SJCRH30 (cell line): Measurements from ENCODE around the gene ABLIM1. TPM values are rescaled to one million over a fixed set of nuclear protein-coding genes. Genes with fewer than 3 reads are reported as not detected.

Experiments used
- DNase-seq, 2 experiments: peaks; one replicate each; pipeline ENCODE4 v3.0.0-alpha.2; 2015 to 2020
- H3K27ac ChIP-seq: fragments of 250-450 bp; sonication (Bioruptor Pico); 2 replicates; pipeline ENCODE4 v1.5.1; 2020; ENCODE audit warnings: mild to moderate bottlenecking, moderate library complexity
- H3K27me3 ChIP-seq: fragments of 250-450 bp; sonication (Bioruptor Pico); 2 replicates; pipeline ENCODE4 v1.5.1; 2020; ENCODE audit warnings: mild to moderate bottlenecking, moderate library complexity
- H3K36me3 ChIP-seq: fragments of 250-450 bp; sonication (Bioruptor Pico); 2 replicates; pipeline ENCODE4 v1.5.1; 2020; ENCODE audit warnings: mild to moderate bottlenecking, moderate library complexity
- H3K4me1 ChIP-seq: fragments of 250-450 bp; sonication (Bioruptor Pico); 2 replicates; pipeline ENCODE4 v1.5.1; 2020; ENCODE audit warnings: mild to moderate bottlenecking, moderate library complexity
- H3K4me3 ChIP-seq: fragments of 250-450 bp; sonication (Bioruptor Pico); 2 replicates; pipeline ENCODE4 v1.5.1; 2020; ENCODE audit warnings: mild to moderate bottlenecking, moderate library complexity
- H3K9me3 ChIP-seq: fragments of 250-450 bp; sonication (Bioruptor Pico); replicated peaks from 2 replicates; pipeline ENCODE4 v1.5.1; 2020; ENCODE audit warnings: mild to moderate bottlenecking, moderate library complexity
- total RNA-seq: library from RNA; depleted of rRNA; stranded (reverse); fragments of >200 nt; shearing (Covaris generic); gene quantifications from 2 replicates; pipeline ENCODE4 v1.2.3, GENCODE V29; 2014

ABLIM1 gene
- total RNA-seq, 1 experiment from 2014 or later, result 23.9 TPM

DNA sequence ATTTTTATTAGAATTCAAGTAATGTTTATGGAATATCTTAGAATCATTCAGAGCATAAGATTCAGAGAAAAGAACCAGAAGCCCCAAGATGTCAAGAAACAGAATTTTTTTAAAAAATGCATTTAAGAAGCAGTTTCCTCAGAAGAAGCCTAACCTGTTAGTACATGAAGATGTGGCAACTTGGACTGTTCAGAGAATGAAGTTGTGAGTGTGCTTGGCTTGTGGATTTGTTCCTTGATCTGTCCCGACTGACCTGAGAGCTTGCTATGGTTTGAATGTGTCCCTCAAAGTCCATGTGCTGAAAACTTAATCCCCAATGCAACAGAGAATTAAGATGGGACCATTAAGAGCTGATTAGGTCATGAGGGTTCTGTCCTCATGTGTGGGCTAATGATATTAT is 240.0 kb downstream of the ABLIM1 start:
- H3K4me3 ChIP-seq, result no peak overlapping the region
- H3K27me3 ChIP-seq, result 0 out of 2 replicates have a peak, but pooled peaks cover 3% of the 10 kb centered on the region
- H3K9me3 ChIP-seq, result no peaks in the 10 kb centered on the region
- no peaks in the 10 kb centered on the region for H3K36me3 ChIP-seq
- H3K4me1 ChIP-seq, result no peaks in the 10 kb centered on the region
- no peak for DNase-seq
- no peak overlapping the region for H3K27ac ChIP-seq

DNA sequence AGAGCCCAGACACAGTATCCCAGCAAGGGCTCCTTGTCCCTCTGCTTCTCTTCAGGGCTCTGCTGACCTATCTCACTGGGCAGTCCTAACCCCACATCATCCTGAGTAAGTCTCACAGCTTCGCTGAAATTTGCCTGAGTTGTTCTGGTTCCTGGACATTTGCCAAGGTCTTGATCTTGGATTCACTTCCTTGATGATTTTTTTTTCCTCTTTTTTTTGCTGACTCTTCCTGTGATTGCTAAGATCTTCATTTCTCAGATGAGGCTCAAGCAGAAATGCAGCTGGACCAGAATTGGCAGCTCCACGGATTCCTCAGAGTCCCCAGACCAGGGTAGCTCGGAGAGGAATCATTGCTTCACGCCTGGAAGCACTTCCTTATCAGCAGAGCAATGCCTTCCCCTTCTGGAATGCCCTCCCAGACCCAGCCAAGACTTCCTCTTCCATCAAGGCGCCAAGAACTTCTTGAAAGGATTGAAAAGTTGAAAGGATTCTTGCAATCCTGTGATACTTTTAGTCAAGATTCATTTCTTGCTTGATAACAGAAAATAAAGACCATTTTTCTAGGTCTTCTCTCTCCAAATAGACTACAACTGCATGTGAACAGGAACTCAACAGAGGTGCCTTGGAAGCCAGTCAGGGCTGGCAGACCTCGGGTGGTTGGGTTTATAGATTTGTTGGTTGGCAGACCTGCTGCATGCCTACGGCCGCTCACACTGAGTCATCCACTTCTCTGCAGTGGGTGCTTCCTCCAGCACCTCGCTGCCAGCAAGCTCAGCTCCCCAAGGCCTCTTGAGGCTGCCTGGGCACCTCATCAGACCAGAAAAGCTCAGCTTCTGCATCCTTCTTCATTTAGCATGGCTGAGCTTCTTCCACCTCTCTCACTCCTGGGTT is 244.9 kb downstream of the ABLIM1 start:
- H3K36me3 ChIP-seq, result no peaks in the 10 kb centered on the region
- DNase-seq, result no peak

DNA sequence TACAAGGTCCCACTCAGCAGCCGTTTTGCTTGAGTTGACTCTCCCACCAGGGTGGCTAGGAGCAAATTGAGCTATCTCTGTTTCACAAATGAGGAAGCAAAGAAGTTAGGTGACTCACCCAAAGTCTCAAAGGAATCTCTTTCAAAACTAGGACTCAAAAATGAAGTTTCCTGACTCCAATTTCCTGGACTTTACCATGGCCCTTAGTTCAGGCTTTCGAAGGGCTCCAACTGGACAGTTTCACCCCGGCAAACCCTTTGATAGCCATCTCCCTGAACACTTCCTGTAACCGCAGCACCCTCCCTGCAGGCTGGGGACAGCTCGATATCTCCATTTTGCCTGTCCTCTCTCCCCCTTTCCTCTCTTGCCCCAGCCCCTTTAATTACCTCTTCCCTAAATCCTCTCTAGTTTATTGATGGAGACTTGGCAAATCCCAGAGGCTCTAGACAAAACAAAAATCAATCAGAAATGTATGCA is 249.1 kb downstream of the ABLIM1 start:
- Histone ChIP-seq H3K36me3 (no peaks in the 10 kb centered on the region), H3K27me3 (no peaks in the 10 kb centered on the region; the same call in 1 of the 2 replicates), H3K4me3 (no peak overlapping the region), H3K9me3 (no peaks in the 10 kb centered on the region), H3K4me1 (no peaks in the 10 kb centered on the region), H3K27ac (no peak overlapping the region)
- DNase-seq, result no peak

More for the DNA sequence above, 244.9 kb downstream of the ABLIM1 start:
- Histone ChIP-seq H3K4me3 (no peak overlapping the region), H3K4me1 (no peaks in the 10 kb centered on the region), H3K9me3 (no peaks in the 10 kb centered on the region), H3K27ac (no peak overlapping the region), H3K27me3 (no peaks in the 10 kb centered on the region)

DNA sequence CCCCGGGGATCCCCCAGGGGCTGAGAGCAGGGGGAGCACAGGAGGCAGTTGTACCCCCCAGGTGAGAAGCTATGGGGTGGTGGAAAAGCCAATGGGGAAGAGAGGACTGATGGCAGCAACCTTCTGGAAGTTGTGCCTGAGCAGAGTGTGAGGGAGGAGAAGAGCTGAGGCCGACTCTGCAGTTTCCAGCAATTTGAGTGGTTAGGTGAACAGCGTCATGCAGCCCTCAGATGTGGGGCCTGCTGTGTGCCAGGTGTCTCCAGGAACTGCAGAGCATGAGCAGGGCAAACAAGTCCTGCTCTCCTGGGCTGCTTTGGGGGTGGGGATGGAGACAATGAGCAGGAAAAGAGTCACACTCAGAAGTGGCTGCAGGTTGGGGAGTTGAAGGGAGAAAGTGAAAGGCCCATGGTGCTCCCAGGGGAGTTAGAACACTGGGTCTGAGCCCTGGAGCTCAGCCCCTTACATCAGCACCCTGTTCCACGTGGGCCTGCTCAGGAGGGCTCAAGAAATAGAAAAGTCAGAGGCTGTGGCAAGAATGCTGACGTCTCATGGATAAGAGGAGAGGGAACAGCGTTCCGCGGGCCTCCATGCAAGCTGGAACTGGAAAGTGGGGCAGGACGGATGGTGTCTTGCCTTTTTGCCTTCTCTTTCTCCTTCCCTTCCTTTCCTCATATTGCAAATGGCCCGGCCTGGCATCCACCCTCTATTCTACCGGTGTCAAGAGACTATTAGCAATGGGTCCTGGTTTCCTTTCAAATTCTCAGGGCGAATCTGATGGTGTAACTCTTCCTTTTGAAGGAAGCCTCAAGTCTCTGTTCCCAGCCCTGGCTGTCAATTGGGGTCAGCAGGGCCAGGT is 249.7 kb downstream of the ABLIM1 start:
- H3K36me3 ChIP-seq, result no peaks in the 10 kb centered on the region
- no peaks in the 10 kb centered on the region for H3K4me1 ChIP-seq
- H3K27ac ChIP-seq, result no peak overlapping the region
- H3K9me3 ChIP-seq, result no peaks in the 10 kb centered on the region
- no peak for DNase-seq
- H3K4me3 ChIP-seq, result no peak overlapping the region
- no peaks in the 10 kb centered on the region; the same call in 1 of the 2 replicates for H3K27me3 ChIP-seq

DNA sequence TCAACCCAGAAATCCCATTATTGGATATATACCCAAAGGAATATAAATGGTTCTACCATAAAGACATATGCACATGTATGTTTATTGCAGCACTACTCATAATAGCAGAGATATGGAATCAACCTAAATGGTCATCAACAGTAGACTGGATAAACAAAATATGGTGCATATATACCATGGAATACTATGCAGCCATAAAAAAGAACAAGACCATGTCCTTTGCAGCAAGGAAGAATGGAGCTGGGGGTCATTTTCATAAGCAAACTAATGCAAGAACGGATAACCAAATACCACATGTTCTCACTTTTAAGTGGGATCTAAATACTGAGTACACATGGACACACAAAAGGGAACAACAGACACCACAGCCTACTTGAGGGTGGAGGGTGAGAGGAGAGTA is 251.6 kb downstream of the ABLIM1 start:
- no peak for DNase-seq
- Histone ChIP-seq H3K27ac (no peak overlapping the region), H3K9me3 (no peaks in the 10 kb centered on the region), H3K36me3 (no peaks in the 10 kb centered on the region), H3K4me3 (no peak overlapping the region), H3K27me3 (no peaks in the 10 kb centered on the region; the same call in 1 of the 2 replicates), H3K4me1 (peaks cover 10% of the 10 kb centered on the region)

DNA sequence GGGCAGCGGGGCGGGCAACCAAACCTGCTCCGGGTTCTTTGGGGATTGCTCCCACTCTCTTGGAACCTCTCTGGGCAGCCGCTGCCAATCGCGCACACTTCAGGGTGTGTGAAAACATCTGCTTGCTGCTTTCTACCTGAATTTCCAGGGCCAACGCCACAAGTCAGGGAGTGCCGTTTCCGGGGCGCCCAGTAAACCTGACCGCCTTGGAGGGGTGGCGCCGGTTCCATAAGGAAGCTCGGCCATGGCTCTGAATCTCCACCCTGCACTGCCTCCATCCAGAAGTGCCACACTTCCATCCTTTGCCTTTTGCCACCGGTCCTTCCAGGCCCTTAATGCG is 253.1 kb downstream of the ABLIM1 start:
- Histone ChIP-seq H3K4me1 (peaks cover 10% of the 10 kb centered on the region), H3K27ac (no peak overlapping the region), H3K27me3 (no peaks in the 10 kb centered on the region; the same call in 1 of the 2 replicates), H3K4me3 (no peak overlapping the region), H3K9me3 (no peaks in the 10 kb centered on the region), H3K36me3 (no peaks in the 10 kb centered on the region)
- no peak for DNase-seq

DNA sequence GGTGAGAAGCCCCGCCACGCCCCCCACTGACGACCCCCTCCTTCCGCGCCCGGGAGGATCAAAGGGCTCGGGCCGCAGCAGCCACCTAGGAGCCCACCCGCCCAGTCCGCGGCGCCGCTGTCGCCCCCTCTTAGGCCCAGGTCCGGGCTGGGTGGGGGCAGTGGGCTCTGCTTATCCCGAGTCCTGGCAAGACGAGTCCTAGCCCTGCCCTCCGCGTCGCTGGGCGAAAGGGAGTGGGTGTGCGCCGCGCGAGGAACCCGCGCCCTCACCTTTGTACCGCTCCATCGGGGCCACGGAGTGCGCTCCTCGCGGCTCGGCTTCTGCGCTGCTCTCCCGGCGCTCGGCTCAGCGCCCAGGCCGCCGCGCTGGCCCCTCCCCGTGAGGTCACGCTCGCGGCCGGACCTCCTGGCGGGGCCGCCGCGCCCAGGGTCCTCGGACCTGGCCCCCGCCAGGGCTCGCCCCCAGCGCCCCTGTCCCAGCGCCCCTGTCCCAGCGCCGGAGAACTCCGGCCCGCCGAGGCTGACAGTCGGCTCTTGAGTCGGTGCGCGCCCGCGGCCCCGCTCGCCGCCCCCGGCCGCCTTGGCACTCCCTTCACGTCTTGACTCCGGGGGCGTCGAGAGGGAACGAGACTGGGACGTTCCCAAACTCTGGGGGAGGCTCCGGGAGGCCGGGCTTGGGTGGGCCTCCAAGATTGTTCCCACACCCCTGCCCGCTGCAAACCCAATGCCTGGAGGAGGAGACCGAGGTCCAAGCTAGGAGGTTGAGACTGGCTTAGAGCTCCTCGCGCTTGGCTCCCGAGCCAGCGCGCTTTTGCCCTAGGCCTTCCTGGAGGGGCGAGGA is 253.7 kb downstream of the ABLIM1 start, which contains the start of gene AFAP1L2:
Gene AFAP1L2, minus strand, starts transcription at position 332 of the 840 bp plus-strand sequence. Its CDS starts 47 bp downstream, at position 285.
- no peak for DNase-seq
- Histone ChIP-seq H3K4me1 (peaks cover 10% of the 10 kb centered on the region), H3K27ac (peak within 1 kb of the TSS; percentile 27; the same call in 1 of the 2 replicates), H3K27me3 (no peaks in the 10 kb centered on the region; the same call in 1 of the 2 replicates), H3K4me3 (peak within 1 kb of the TSS; percentile 54), H3K9me3 (no peaks in the 10 kb centered on the region), H3K36me3 (no peaks in the 10 kb centered on the region)

DNA sequence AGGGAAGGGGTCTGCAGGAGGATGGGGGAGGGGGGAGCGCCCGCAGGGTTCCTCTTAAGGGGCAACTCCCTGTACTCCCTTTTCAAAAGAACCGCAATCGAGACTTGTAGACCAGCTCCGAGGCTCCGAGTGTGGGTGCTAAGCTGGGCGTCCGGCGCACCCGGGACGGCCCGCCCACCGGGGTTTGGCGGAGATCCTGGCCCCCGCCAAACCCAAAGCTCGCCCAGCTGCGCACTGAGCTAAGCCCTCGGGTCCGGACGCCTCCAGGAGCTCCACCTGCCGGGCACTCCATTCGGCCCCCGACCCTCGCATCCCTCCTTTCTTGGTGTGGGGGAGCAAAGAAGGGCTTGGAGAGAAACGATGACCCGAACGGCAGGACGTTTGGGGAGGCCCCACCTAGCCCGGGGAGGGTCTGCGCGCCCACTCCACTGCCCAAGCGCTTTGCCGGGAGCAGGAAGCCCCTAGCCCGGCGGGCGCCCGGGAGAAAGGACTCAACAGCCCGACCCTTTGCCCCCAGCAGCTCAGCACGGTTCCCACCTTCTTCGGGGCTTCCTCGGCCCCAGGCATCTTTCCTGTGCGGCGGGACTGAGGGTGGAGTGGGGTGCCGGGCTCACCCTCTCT is 254.4 kb downstream of the ABLIM1 start:
- DNase-seq, result peak; percentile 64 to 72
- peaks cover 10% of the 10 kb centered on the region for H3K4me1 ChIP-seq
- H3K27ac ChIP-seq, result peak overlapping the region; percentile 27; the same call in 1 of the 2 replicates
- no peaks in the 10 kb centered on the region for H3K9me3 ChIP-seq
- H3K36me3 ChIP-seq, result no peaks in the 10 kb centered on the region
- no peaks in the 10 kb centered on the region; the same call in 1 of the 2 replicates for H3K27me3 ChIP-seq
- peak overlapping the region; percentile 54 for H3K4me3 ChIP-seq

DNA sequence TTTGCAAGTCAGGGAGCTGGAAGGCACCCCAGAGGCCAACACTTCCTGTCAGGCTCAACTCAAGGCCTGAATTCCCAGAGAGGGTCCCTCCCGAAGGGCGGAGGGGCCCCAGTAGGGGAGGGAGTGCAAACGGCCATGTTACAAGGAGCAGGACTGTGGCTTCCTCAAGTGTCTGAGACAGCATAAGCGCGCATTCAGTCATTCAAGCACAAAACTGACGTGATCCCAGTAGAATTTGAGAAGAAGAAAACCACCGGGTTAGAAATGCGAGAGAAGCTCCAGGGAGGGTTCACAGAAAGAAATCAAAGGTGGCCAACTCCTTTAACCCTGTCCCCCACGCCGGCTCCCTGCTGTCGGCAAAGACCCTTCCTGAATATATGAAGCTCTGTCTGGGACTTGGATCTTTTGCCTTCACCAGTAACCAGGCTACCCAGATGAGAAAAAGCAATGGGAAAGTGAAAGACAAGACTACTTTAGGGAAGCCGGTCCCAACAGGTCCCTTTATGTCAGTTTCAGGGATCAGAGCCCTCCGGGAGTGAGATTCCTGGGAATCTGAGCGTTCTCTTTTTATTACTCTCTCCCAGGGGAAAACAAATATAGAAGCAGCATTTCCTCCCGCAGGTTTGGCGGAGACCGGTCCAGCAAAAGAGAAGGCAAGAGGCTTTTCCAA is 255.1 kb downstream of the ABLIM1 start:
- H3K36me3 ChIP-seq, result no peaks in the 10 kb centered on the region
- H3K9me3 ChIP-seq, result no peaks in the 10 kb centered on the region
- peak overlapping the region; percentile 54 for H3K4me3 ChIP-seq
- no peaks in the 10 kb centered on the region; the same call in 1 of the 2 replicates for H3K27me3 ChIP-seq
- H3K4me1 ChIP-seq, result peaks cover 13% of the 10 kb centered on the region
- peak overlapping the region; percentile 27; the same call in 1 of the 2 replicates for H3K27ac ChIP-seq
- DNase-seq, result no peak

DNA sequence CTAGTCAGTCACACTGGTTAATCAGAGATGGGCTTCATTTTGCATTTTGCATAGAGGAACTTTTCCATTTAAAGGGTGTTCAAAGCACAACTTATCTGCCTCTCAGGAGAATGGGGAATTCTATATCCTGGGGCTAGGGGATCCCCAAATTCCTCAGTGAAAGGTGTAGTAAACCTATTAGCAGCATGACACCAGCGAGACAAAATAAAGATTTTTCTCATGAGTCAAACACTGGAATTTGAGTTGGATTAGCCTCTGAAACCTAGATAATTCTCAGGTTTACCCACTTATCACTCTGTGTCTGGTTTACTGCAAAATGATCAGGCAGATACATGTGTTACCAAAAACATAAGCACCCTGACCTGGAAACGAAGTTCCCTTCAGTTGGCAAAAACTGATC is 255.8 kb downstream of the ABLIM1 start:
- no peak for DNase-seq
- Histone ChIP-seq H3K4me3 (no peak overlapping the region), H3K4me1 (peaks cover 21% of the 10 kb centered on the region), H3K9me3 (no peaks in the 10 kb centered on the region), H3K27me3 (no peaks in the 10 kb centered on the region; the same call in 1 of the 2 replicates), H3K36me3 (no peaks in the 10 kb centered on the region), H3K27ac (no peak overlapping the region)

DNA sequence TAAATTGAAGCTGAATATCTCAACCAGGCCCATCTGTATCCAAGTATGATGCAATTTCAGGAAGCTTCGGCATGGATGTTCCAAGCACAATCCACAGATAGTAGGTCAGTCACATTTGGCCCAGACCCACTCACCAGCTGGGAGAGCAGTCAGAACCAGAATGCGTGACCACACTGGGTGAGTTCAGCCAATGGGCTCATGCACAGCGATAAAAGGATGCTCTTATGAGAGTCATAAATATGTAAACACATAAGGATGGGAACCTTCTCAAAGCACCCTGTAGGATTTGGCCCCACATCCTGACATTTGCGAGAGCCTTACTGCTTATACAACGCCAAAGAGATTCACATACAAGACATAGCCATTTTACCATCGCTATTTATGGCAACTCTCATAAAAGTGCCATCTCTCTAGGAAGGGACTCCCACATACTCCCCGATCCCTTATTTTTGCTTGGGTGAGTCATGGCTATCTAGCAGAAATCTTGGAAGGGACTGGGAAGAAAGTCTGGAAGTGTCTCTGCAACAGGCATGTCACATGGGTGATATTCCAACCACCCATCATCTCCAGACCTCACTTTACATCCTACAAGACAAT is 256.8 kb downstream of the ABLIM1 start:
- Histone ChIP-seq H3K27me3 (no peaks in the 10 kb centered on the region), H3K4me3 (no peak overlapping the region), H3K4me1 (peaks cover 22% of the 10 kb centered on the region), H3K27ac (no peak overlapping the region), H3K9me3 (no peaks in the 10 kb centered on the region), H3K36me3 (no peaks in the 10 kb centered on the region)
- DNase-seq, result no peak

DNA sequence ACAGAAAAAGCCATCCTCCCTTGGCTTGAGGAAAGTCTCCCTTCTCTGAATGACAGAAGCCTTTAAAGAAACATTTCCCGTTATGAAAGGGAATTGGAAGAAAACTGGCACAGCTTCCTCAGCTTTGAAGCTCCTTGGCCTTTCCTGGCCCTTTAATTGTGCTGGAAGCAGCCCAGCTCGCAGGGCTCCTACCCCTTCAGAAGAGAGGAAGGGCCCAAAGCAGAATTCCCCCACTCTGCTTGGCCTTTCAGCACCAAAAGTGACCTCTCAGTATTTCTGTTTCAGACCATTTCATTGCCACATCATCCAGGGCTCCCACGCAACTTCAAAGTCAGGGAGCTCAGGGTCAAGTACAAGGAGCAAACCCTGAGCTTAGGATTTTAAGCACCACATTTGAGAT is 258.0 kb downstream of the ABLIM1 start:
- Histone ChIP-seq H3K36me3 (no peaks in the 10 kb centered on the region), H3K9me3 (no peaks in the 10 kb centered on the region), H3K27ac (no peak overlapping the region), H3K27me3 (no peaks in the 10 kb centered on the region), H3K4me1 (peaks cover 22% of the 10 kb centered on the region), H3K4me3 (no peak overlapping the region)
- no peak for DNase-seq

DNA sequence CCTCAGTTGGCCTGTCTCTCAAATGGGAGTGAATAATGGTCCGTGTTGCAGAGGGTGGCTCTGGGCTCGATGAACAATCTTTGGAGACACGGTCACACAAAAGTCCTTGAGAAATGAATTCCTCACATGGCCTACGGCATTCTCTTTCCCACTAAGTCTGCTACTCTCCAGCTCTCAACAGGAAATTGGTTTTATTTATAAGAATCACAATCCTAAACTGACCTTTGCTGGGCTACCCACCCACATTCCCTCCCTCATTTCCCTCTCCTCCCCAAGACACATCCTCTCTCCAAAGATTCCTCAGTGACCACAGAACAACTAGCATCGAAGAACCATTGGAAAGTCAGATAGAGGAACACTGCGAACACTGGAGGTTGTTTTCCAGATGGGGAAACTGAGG is 258.5 kb downstream of the ABLIM1 start:
- Histone ChIP-seq H3K9me3 (no peaks in the 10 kb centered on the region), H3K4me1 (peaks cover 22% of the 10 kb centered on the region), H3K4me3 (no peak overlapping the region), H3K36me3 (no peaks in the 10 kb centered on the region), H3K27me3 (no peaks in the 10 kb centered on the region), H3K27ac (no peak overlapping the region)
- DNase-seq, result no peak
